HTERT RPE-1 (cell line): ENCODE data around the gene CXCR5.
"Not testable (repeated sequence)": the region's sequence is repeated elsewhere in the genome, so short reads cannot be mapped to it uniquely, and the experiment has no call there.

Source experiments
- in situ Hi-C: fragments of 300-500 bp; cut with MboI; formaldehyde crosslinking; loops from 4 replicates; pipeline ENCODE4 v1.14.3; 2020; ENCODE audit warnings: low sequenced_read_pairs

CXCR5 gene, protein sequence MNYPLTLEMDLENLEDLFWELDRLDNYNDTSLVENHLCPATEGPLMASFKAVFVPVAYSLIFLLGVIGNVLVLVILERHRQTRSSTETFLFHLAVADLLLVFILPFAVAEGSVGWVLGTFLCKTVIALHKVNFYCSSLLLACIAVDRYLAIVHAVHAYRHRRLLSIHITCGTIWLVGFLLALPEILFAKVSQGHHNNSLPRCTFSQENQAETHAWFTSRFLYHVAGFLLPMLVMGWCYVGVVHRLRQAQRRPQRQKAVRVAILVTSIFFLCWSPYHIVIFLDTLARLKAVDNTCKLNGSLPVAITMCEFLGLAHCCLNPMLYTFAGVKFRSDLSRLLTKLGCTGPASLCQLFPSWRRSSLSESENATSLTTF

DNA sequence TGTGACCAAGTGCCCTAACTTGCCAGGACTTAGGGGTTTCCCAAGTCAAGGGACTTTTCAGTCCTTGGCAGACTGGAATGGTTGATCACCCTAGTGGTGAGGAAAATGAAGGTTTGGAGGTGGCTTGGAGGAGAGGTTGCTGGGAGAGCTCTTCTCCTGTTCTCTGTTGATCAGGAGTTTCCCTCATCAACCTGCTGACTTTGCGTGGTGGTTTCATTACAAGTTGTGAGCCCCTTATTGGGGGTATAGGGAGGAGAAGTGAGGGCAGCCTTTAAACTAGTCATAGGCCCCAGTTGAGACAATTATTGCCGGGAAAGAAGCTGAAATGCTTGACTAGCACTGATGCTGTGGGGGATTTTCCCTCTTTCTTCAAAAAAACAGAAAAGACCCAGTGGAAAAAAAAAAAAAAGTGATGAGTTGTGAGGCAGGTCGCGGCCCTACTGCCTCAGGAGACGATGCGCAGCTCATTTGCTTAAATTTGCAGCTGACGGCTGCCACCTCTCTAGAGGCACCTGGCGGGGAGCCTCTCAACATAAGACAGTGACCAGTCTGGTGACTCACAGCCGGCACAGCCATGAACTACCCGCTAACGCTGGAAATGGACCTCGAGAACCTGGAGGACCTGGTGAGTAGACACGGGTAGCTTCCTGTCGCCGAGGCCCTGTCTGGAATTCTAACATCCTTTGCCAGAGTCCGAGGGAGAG, at the start of gene CXCR5:
CXCR5 (plus strand) TSS at position 525 of the 704 bp plus-strand sequence; CDS start at position 575, 50 bp downstream.
- in situ Hi-C loops: no loop called here

DNA sequence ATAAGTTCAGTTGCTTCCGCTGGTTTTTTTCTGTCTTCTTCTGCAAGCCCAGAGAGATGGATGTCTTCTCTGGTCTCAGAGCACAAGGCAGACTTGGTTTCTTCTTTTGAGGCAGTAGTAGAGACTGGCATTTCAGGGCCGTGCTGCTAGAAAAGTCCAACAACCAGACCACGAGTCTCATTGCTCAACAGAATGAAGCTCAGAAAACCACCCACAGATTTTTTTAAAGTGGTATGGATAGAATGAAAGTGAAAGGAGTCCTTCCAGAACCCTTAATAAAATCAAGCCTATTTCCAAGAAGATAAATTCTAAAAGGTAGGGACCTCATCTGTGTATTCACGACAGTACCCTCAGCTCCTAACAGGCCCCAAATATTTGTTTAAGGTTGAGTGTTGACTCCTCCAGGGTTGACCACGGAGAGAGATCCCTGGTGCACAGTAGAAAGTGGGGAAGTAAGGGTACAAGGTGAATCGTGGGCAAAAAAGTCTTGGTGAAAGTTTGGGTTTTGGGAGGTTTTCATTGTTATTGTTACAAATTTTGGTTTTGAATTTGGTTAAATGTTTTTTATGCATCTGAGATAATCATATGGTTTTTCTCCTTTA, 49.2 kb upstream of the CXCR5 start:
- in situ Hi-C loops: no loop called here

DNA sequence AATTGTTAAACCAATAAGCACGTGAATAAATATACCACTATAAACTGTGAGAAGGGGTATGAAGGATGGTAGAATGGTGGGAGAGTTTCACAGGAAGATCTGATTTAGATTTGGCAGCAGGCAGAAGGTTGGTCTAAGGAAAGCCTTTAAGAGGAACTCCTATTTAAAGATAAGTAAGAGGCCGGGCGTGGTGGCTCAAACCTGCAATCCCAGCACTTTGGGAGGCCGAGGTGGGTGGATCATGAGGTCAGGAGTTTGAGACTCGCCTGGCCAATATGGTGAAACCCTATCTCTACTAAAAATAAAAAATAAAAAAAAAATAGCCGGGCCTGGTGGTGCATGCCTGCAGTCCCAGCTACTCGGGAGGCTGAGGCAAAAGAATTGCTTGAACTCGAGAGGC, 45.8 kb upstream of the CXCR5 start:
- in situ Hi-C loops: no loop called here

DNA sequence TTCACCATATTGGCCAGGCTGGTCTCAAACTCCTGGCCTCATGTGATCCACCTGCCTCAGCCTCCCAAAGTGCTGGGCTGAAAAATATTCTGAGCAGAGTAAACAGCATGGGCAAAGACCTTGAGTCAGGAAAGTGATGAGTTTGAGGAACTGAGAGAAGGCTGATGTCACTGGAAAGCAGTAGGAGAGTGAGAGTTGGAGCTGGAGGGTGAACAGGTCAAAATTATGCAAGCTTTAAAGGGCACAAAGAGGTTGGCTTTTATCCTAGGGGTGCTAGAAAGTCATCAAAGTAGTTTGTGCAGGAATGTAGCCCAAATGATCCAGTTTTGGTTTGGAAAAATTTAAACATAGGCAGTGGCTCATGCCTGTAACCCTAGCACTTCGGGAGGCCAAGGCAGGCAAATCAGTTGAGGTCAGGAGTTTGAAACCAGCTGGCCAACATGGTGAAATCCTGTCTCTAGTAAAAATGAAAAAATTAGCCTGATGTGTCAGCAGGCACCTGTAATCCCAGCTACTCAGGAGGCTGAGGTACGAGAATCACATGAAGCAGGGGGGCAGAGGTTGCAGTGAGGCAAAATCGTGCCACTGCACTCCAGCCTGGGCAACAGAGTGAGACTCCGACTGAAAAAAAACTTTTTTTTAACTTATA, 44.7 kb upstream of the CXCR5 start:
- in situ Hi-C loops: no loop called here

DNA sequence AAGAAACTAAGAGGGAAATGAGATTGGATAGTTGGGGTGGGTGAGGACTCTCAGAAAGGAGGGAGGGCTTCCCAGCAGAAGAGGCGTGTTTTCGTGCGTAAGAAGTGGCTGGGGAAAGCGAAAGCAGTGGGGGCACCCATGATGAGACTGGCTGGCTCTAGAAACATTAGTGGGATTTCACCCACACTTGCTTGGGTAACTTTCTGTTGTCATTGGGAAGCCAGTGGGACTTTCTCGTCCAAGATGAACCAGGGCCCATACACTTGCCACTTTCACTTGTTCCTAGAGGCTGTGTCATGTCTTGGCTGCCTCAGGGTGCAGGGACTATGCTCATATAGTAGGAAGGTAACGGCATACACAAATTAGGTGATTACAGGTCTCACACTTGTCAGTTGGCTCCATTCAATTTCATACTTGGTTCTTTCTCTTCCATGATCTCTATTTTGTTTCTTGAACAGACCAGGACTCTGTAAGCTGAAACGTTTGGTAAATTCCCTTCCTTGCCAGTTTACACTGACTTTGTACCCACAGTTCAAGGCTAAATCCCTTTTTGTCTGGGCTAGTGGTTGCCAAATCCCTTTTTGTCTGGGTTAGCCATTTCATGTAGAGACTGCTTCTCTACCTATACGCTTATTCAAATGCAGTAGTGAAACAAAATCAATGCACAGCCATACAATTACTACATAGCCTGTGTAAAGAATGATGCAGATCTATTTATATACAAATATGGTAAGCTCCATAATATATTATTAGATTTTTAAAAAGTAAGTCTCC, 42.0 kb upstream of the CXCR5 start:
- in situ Hi-C loops: no loop called here

GRCh38 chr11:118842369-118842768, 41.3 kb upstream of the CXCR5 start:
- in situ Hi-C loops: no loop called here

GRCh38 chr11:118842843-118843242, 40.8 kb upstream of the CXCR5 start:
- in situ Hi-C loops: not testable (repeated sequence)

DNA sequence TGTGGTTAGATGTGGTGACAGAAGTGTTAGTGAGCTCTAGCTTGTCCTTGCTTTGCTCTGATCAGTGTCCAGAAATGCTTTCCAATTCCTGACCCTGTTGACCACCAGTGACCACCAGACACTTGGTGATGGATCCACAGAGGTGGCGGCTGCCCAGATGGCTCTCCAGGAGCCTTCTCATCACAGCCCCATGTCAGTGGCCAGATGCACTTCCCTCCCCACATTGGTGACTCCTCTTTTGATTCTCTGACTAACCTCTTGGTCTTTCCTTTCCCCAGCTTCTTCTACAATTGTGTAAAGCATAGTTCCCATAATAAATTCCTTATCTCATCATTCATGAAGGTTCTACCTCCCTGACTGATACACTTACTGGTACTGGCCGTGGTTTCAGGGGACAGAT, 40.1 kb upstream of the CXCR5 start:
- in situ Hi-C loops: no loop called here

DNA sequence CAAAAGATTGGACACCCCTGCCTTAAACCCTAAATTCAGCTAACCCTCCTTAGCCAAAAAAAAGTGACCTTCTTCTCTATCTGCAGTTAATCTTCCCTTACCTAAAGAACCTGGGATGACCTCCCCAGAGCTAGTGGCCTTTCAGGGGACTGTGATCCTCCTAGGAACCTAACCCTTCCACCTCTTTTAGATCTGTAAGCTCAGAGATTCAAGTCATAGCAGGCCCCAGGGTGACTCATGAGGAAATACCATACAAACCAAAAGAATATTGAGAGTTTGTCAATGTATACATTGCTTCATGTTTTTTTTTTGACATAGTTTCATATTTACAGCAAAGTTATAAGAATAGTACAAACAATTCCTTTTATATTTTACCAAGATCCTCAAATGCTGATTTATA, 38.3 kb upstream of the CXCR5 start:
- in situ Hi-C loops: no loop called here

DNA sequence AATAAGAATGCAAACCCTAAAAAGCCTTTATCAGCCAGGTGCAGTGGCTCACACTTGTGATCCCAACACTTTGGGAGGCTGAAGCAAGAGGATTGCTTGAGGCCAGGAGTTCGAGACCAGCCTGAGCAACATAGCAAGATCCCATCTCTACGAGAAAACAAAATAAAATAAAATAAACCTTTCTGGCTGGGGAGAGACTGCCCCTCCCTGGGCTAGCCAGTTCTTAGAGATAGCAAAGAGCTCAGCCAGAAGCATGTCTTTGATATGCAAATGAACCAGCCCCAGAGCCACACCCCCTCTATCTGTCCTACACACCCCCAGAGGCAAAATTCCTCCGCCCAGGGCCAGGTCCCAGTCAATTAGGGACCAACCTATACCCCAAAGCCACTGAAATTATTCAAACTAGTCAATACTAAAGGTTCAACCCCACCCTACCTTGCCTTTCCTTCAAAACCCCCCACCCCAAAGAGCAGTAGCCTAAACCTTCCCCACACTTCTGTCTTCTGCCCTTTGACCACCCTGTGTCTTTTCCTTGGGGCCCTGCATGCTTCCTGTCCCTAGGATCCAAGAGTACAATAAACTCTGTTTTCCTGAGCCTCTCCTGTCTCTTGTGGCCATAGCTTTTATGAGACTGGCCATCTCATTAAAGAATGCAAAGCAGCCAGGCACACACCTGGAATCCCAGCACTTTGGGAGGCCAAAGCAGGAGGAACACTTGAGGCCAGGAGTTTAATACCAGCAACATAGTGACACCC, 37.3 kb upstream of the CXCR5 start:
- in situ Hi-C loops: no loop called here

DNA sequence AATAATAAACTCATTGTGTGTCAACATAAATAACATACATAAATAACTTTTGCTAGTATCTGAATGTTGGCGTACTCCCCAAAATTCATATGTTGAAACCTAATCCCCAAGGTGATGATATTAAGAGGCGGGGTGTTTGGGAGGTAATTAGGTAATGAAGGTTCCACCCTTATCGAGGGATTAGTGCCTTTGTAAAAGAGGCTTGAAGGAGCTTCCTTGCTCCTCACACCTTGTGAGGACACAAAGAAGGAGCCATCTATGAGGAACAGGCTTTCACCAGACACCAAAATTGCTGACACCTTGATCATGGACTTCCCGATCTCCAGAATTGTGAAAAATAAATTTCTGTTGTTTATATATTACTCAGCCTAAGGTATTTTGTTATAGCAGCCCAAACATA, 33.9 kb upstream of the CXCR5 start:
- in situ Hi-C loops: no loop called here

GRCh38 chr11:118851970-118852369, 31.7 kb upstream of the CXCR5 start:
- in situ Hi-C loops: no loop called here

DNA sequence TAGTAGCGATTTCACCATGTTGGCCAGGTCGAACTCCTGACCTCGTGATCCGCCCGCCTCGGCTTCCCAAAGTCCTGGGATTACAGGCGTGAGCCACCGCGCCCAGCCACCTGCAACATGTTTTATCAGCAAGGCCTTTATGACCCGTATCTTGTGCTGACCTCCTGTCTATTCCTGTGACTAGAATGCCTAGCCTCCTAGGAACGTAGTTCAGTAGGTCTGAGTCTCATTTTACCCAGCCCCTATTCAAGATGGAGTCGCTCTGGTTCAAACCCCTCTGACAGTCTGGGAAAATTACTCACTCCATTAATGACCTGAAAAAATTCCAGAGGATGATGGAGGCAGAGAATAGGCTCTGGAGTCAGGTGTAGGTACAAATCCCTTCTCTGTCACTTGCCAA, 30.0 kb upstream of the CXCR5 start:
- in situ Hi-C loops: no loop called here

- in situ Hi-C loops: no loop called here
These were observed 27.4 kb upstream of the CXCR5 start for GRCh38 chr11:118856314-118856713.

DNA sequence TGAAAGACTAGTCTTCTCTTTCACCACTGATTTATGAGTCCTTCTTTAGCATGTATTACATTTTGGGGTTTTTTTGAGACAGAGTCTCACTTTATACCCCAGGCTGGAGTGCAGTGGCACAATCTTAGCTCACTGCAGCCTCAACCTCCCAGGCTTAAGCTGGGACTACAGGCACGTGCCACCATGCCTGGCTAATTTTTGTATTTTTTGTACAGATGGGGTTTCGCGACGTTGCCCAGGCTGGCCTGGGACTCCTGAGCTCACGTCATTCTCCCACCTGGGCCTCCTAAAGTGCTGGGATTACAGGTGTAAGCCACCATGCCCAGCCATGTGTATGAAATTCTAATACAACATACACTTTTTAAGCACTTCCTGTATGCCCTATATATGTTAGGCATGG, 26.3 kb upstream of the CXCR5 start:
- in situ Hi-C loops: no loop called here

GRCh38 chr11:118859973-118860372, 23.7 kb upstream of the CXCR5 start:
- in situ Hi-C loops: no loop called here

- in situ Hi-C loops: no loop called here
These were observed 15.0 kb upstream of the CXCR5 start for GRCh38 chr11:118868659-118869058.

GRCh38 chr11:118870396-118871343, 13.0 kb upstream of the CXCR5 start:
- in situ Hi-C loops: no loop called here

DNA sequence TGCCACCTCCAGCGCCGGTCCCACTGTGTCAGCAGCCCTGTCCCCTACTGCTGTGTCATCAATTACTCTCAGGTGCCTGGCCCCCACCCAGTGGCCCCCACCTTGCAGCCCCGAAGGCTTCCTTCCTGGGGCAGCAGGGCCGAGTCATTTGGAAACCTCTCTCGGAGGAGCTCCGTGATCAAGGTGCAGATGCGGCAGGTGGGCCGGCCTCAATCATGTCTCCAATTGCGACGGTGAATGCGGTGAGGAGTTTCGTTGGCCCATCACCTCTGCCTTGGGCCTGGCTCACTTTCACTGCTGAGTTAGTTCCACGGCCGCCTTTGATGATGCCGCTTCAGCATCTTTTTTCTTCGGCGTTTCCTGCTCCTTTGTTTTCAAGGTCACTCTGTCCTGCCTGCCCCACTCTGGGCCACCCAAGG, 11.3 kb upstream of the CXCR5 start:
- in situ Hi-C loops: no loop called here
